NCI-H2196 treated with DMSO at 0.1 percent for 48 hours (cell line): Measurements from ENCODE around the gene DNAJA2.
"Not testable (repeated sequence)": the region's sequence is repeated elsewhere in the genome, so short reads cannot be mapped to it uniquely, and the experiment has no call there.

Source experiments
- DNase-seq: peaks from one replicate; lab custom pipeline; 2025; ENCODE audit not compliant: unreplicated experiment; lab: John Stamatoyannopoulos, UW

The DNAJA2 gene

DNA sequence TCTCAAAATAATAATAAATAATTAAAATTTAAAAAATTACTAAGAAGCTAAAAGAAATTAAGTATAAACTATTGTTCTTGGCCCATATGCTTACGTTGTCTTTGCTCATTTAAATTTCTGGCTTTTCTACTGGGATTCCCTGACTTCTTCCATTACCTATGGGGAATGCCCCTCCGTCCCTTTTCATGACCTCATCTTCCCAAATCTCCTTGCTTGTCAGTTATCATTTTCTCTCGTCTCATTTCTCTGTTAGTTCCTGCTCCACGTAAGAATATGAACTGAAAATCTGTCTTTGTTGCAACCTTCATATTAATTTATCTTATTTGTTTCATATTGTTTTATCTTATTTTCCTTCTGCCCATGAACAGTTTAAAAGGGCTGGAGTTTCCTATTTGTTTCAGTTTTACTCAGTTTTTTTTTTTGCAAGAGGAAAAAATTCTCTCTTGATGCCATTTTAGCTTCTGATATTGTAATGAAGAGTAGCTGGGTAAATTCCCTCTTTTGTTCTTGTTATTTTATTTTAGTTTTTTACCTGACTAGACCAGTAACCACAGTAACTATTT, 2.5 kb upstream of the DNAJA2 start:
- DNase-seq = no peak

DNA sequence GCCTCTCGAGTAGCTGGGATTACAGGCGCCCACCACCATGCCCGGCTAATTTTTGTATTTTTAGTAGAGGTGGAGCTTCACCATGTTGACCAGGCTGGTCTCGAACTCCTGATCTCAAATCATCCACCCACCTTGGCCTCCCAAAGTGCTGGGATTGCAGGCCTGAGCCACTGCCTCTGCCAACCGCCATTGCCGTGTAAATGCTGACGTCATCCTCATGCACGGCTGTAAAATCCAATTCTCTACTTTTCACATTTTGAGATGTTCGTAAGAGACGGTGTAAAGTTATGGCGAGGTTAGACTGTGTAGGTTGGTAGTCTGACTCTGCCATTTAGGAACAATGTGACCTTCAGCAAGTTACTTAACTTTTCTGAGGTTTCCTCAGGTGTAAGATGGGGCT, 1.7 kb upstream of the DNAJA2 start:
- no peak for DNase-seq

DNA sequence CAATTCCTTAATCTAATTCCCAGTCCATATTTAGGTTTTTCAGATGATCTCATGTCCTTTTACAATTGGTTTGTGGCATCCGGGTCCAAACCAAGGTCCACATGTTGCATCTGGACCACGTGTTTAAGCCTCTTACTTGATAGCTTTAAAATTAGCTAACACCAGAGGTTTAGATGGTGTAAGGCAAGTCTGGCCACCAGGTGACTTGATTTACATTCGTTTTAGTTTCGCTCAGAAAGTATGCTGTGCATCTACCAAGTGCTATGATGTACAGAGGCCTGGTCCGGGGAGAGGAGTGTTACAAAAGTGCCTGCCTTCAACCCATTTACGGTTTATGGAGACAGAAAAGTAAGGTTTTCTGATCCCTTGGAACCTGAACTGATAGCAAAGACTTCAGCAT, 878 bp upstream of the DNAJA2 start:
- DNase-seq = no peak

DNA sequence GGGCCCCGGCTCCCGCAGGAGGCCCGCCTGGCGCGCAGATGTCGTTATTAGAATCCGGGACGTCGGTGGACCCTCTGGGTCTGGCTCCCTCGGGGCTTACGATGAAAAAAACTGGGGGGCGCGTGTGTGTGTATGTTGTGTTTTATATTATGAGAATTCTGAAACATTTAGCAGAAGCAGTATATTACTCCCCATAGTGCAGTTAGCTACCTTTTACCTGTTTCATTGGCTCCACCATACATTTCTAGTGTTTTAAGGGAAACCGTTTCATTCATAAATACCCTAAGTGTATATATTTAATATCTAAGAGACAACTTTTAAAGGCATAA, 486 bp upstream of the DNAJA2 start:
- DNase-seq = no peak

DNA sequence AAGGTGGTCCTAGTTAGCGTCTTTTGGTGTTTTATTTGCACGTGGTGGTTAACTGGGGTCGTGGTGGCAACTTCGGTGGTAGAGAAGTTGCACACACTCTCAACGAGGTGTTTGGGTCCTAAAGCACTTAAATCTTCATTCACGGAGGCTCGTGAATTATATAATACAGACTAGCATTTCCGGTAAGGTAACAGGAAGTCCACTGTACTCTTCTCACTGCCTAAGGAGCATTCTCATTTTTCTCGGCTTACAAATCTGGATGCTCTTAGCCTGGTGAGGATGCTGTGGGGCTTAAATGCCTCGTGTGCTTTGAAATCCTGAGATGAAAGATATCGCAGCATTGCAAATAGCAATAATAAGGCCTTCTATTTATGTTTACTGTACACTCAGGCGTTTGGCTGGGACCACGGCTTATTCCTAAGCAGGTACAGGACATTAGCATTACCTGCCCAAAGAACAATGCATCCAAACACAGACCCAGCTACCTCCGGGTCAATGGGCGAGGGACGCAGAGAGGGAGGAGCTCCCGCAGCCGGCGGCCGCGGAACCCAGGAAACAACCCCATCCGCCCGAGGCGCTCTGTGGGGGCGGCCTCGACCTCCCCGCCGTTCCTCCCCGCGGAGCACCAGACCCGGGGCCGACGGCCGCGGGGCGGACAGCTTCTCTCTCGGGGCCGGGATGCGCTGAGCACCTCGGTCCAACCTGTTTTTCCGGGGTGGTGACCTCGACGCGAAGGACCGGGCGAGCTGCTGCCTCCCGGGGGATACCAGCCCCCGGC, 856 bp downstream of the DNAJA2 start:
- DNase-seq = no peak

DNA sequence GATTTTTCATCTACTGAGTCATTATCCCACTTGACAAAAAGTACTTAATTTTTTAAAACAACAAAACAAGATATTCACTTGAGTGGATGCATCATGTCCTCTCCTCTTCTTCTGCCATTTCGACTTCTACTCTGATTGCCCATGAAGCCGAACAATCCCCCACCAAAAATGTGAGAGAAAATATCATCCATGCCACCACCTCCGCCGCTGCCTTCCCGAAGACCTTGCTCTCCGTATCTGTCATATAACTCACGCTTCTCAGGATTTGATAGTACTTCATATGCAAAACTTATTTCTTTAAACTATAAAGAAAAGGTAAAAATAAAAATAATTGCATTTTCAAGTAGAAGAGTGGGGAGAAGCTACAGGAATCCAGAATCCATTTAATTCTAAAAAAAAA, 2.2 kb downstream of the DNAJA2 start:
- no peak for DNase-seq

DNA sequence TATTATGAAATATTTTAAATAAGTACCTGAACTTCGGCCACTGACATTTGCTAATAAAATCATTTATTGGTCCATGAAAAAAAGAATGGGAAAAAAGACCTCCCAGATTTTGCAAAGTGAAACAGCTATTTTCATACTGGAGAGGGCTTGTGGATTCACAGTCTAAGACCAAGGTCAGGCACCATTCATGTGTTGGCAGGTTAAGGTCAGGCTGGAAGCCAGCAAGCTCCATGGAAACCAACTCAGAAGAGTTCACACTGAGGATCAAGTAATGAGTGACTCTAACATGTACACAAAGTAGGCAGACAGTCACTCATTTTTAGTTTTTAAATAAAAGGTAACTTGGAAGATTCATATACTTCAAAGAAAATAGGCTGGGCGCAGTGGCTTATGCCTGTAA, 3.4 kb downstream of the DNAJA2 start:
- DNase-seq = no peak

DNA sequence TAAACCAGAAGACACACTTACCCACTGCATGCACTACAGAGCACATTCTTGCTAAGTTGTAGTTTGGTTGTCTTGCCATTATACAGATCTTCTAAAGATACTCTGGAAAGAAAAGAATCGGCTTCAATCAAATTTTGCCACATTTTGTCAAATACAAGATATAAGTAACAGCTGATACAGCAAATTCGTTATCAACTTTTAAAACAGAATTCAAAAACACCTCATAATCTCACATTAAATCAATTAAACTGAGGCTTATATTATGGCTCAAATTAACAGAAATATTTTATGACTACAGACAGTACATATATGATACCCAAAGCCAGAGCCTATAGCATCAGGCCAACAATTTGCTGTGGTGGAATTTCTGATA, 5.4 kb downstream of the DNAJA2 start:
- no peak for DNase-seq

DNA sequence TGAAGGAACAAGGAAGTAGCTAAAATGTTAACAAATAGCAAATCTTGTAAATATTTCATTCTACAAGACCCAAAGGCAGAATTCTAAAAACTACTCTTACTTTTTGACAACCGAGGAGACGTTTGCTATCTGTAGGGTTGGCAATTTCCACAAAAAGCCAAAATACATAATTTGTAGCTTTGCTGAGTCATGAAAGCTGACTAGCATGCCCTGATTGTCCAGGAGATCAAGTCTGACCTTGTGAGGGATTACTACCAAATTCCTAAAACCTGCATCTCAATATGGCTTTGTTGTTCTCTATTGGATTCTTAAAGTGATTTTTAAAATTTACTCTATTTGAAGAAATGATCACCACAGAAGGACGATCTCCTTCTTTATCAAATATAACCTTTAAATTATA, 10.8 kb downstream of the DNAJA2 start:
- no peak for DNase-seq

DNA sequence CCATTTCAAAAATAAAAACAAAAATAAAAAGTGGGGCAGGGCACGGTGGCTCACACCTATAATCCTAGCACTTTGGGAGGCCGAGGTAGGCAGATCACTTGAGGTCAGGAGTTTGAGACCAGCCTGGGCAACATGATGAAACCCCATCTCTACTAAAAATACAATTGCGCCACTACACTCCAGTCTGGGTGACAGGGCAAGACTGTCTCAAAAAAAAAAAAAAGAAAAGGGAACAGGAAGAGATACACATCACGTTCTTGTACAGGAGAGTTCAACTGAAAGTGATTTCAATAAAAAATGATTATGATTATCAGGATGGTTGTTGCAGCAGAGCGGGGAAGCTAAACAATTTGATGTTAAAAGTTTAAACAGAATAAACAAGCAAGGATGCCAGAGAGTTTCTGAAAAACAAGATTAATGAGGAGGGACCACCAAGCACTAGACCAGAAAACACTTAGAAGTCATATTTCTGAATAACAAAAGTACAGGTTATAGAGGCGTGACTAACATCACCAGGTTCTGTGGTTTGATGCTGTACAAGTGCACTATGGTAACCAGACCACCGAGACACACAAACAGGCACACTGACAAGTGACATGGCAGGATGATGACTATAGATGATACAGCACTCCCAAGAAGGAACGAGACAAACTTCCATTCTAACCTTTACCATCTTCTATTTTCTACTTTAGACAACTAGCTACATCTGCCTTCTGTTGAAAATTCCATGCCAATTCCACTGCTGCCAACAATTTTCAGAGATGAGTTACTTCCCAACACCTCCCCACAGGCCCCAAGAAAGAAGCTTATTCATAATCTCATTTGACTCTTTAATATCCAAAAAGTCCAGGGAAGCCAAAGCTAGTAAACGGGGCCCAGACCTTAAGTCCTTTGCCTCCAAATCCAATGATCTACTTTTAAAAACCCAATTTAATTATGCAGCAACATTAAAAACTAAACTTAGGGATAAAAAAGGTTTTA, 11.8 kb downstream of the DNAJA2 start:
- DNase-seq = no peak

DNA sequence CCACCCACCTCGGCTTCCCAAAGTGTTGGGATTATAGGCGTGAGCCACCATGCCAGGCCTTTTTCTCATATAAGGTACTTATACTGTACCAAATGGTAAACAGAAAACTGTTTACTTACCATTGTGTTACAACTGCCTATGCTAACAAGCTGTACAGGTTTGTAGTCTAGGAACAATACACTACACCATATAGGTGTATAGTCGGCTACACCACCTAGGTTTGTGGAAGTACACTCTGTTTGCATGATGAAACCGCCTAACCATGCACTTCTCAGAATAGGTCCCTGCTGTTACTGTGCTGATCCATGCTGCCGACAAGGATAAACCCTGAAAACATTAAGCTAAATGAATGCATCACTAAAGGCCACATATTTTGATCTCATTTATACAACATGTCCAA, 18.9 kb downstream of the DNAJA2 start:
- DNase-seq = no peak

DNA sequence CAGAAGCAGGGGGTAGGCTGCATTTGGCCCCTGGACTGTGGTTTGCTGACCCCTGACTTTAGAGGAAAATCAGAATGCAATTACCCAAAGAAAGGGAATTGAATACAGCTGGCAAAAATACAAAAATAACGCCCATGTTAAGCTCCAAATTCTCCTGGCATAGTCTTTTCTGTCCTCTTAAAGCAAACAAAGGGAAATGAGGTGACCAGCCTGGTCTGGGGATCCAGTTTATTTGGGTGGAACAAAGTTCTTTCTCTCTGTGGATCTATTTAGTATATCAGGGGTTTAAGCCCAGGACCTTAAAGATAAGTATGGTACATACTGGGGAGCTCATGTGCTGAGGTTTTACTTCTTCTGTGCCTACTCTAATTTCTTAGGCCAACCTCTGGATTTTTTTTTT, 23.5 kb downstream of the DNAJA2 start:
- no peak for DNase-seq

DNA sequence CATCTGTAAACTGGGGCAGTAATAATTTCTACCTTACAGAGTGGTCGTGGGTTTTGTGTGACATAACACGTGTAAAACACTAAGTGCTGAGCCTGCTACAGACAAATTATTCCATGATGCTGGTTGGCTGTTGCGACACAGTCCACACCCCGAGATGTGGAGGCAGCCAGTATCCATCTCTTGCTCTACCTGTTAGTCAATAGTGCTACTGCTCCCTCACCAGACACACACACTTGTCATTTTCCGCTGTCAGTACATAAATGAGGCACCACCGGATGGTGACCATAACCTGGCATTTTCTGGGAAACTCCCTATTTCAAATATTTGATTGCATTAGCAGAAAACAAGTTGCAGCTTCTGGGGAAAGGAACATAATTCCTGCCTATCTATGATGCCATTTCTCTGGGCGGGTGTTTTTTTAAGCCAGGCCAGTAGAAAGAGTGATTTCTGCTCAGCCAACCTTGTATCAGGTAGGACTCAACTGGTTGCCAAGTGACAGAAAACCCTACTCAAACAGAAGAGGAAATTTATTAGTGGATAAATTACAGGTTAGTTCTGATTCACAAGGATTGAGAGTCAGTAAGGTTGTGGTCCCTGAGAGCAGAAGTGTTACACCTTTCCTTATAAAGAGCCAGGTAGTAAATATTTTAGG, 24.1 kb downstream of the DNAJA2 start:
- no peak for DNase-seq

DNA sequence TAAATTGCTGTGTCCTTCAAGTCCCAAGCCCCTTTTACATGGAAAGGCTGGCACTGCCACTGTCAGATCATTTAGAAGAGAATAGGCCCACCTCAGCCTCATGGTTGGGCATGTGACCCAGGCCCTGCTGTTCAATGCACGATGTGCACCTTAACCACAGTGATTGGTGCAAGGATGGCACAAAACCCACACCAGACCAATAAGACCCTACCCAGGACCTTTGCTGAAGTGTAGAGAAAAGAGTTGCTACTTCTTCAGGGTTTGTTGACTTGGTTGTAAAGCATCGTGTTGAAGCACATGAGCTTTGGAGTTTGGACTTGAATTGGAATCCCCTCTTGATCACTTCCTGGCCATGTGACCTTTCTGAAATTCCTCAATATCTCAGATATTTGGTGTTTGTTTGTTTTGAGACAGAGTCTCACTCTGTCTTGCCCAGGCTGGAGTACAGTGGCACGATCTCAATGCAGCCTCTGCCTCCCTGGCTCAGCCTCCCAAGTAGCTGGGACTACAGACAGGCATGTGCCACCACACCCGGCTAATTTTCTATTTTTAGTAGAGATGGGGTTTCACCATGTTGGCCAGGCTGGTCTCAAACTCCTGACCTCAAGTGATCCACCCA, 24.8 kb downstream of the DNAJA2 start:
- no peak for DNase-seq

DNA sequence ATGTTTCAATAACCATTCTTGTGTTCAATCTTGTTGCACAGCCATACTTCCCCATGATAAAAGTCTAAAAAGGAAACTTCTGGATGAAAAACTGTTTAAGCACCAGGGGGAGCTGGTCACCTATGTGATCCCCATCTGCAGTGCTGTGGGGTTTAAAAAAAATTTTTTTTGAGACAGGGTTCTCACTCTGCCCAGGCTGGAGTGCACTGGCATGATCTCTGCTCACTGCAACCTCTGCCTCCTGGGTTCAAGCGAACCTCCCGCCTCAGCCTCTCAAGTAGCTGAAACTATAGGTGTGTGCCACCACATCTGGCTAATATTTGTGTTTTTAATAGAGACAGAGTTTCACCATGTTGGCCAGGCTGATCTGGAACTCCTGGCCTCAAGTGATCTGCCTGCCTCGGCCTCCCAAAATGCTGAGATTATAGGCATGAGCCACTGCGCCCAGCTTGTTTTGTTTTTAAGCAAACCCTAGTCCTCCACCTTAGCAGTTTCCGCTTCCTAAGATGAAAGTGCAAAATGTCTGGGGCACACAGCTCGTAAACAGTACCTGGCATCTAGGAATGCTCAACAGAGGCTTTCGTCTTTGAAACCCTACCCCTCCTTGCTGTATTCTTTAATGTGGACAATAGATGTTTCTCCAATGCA, 25.4 kb downstream of the DNAJA2 start:
- DNase-seq = no peak

DNA sequence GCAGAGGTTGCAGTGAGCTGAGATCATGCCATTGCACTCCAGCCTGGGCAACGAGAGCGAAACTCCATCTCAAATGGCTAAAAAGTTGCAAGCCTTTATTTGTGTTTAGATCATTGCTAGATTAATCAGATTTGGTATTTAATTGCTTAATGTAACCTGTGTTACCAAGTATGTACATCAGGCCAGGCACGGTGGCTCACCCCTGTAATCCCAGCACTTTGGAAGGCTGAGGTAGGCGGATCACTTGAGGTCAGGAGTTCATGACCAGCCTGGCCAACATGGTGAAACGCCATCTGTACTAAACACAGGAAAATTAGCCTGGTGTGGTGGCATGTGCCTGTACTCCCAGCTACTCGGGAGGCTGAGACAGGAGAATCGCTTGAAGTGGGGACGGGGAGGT, 28.8 kb downstream of the DNAJA2 start:
- not testable (repeated sequence) for DNase-seq

DNA sequence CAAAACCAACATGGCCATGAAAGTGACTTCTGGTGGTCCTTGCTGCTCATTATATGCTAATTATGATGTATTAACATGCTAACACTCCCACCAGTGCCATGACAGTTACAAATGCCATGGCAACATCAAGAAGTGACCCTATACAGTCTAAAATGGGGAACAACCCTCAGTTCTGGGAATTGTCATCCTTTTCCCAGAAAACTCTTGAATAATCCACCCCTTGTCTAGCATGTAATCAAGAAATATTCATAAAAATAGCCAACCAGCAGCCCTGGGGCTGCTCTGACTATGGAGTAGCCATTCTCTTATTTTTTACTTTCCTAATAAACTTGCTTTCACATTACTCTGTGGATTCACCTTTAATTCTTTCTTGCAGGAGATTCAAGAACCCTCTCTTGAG, 35.9 kb downstream of the DNAJA2 start:
- DNase-seq = no peak

DNA sequence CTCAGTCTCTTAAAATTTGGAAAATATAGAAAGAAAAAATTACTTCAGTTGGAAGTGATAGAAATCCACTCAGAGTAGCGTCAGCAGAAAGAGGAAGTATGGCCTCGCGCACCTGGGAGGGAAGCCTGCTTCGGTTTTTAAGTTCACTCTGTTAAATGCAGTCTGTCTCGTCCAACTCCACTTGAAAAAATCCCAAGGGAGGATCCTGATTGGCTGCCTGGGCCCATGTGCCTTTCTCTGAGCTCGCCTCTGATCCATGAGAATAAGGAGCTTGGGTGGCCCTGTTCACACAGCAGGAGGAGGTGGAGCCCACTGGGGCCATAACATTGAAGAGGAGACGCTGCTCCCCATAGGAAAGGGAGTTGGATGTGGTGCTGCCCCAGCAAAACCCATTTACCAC, 40.7 kb downstream of the DNAJA2 start:
- DNase-seq = no peak

DNA sequence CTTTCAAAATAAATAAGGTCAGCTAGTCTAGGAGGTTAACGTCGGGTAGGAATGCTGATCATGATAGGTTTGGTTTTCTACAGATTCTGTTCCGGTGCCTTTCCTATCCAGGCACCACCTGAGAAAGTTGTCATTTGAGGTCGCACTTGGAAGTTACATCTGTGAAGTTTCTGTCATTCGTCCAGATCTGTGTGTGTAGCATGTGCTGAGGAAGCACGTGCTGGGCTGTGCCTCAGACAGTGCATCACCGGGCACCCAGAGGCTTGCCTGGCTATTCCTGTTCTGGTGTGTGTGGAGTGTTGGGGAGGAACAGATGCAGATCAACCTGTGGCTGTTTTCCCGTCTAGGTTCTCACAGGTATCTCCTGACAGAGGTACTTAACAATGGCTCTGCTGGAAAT, 42.6 kb downstream of the DNAJA2 start:
- no peak for DNase-seq
